NT2/D1 (cell line): Measurements from ENCODE around the gene UBR1.

Experiments used
- SUZ12 ChIP-seq: IDR thresholded peaks from 2 replicates; pipeline ENCODE4 v1.6.1; 2011; ENCODE audit not compliant: insufficient read length, insufficient read depth; ENCODE audit errors: extremely low read depth
- YY1 ChIP-seq: IDR thresholded peaks from 2 replicates; pipeline ENCODE4 v1.6.1; 2011; ENCODE audit not compliant: insufficient read length, insufficient read depth
- ZNF274 ChIP-seq: IDR thresholded peaks from 2 replicates; pipeline ENCODE4 v1.6.1; 2011; ENCODE audit warnings: mild to moderate bottlenecking, low read depth, low read length

DNA sequence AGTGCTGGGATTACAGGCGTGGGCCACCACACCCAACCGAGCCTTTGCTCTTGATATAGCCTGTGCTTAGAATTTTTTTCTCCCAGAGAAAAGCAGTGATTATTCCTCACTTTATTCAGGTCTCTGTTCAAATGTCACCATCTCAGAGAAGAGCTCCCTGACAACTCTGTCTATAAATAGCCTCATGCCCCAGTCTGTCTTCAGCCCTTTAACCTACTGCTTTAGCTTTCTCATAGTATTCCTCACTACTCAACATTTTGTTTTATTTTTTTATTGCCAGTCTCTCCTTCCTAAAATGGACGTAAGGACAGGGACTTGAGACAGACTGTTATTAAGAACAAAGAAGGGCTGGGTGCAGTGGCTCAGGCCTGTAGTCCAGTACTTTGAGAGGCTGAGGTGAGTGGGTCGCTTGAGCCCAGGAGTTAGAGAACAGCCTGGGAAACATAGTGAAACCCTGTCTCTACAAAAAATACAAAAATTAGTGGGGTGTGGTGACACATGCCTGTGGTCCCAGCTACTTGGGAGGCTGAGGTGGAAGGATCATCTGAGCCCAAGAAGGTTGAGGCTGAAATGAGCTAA is 106.5 kb downstream of the UBR1 start:
- no peak for TF ChIP-seq YY1
- no peak for TF ChIP-seq ZNF274
- TF ChIP-seq SUZ12: no peak
